Liver (tissue), 9 donors: ENCODE data around the gene SKAP1. TPM values are rescaled to one million over a fixed set of nuclear protein-coding genes. Genes with fewer than 3 reads are reported as not detected.

Source experiments
- DNase-seq: peaks from one replicate; pipeline ENCODE4 v3.0.0-alpha.2; 2017; ENCODE audit warnings: low spot score
- H3K27ac ChIP-seq, 2 donors: one replicate each; pipeline ENCODE4 v1.7.0; 2013; ENCODE audit warnings: inconsistent platforms in 2 of 2, low read length in 2 of 2, control low read depth in 1 of 2, low read depth in 1 of 2, mild to moderate bottlenecking in 1 of 2
- H3K27me3 ChIP-seq, 4 donors: one replicate each; pipeline versions ENCODE4 v1.6.1 to v1.7.0; 2013; ENCODE audit warnings: low read length in 3 of 4, inconsistent platforms in 1 of 4, mild to moderate bottlenecking in 1 of 4, moderate library complexity in 1 of 4; ENCODE audit not compliant: control insufficient read depth in 4 of 4, insufficient read depth in 4 of 4
- H3K36me3 ChIP-seq, 4 donors: one replicate each; pipeline versions ENCODE4 v1.6.1 to v1.7.0; 2013; ENCODE audit warnings: low read length in 3 of 4, mild to moderate bottlenecking in 3 of 4, low read depth in 1 of 4, moderate library complexity in 1 of 4; ENCODE audit not compliant: control insufficient read depth in 4 of 4, insufficient read depth in 3 of 4
- H3K4me1 ChIP-seq, 4 donors: one replicate each; pipeline versions ENCODE4 v1.6.1 to v1.7.0; 2013; ENCODE audit warnings: low read length in 3 of 4, mild to moderate bottlenecking in 3 of 4, moderate library complexity in 1 of 4; ENCODE audit not compliant: control insufficient read depth in 4 of 4, insufficient read depth in 4 of 4
- H3K4me3 ChIP-seq, 3 donors: one replicate each; pipeline versions ENCODE4 v1.6.1 to v1.7.0; 2013; ENCODE audit warnings: low read length in 3 of 3, control low read depth in 1 of 3, low read depth in 1 of 3, mild to moderate bottlenecking in 1 of 3
- H3K9ac ChIP-seq, 2 donors: one replicate each; pipeline ENCODE4 v1.7.0; 2013; ENCODE audit warnings: low read length in 2 of 2, mild to moderate bottlenecking in 2 of 2, moderate library complexity in 2 of 2, control low read depth in 1 of 2, low read depth in 1 of 2
- H3K9me3 ChIP-seq, 4 donors: one replicate each; pipeline versions ENCODE4 v1.6.1 to v1.7.0; 2013; ENCODE audit warnings: low read length in 3 of 4; ENCODE audit not compliant: control insufficient read depth in 4 of 4
- EGR1 ChIP-seq, 2 donors: IDR thresholded peaks; 2 replicates each; pipeline ENCODE4 v1.6.1; 2016 to 2018; ENCODE audit warnings: antibody characterized with exemption in 2 of 2, low read depth in 2 of 2
- FOXA1 ChIP-seq: IDR thresholded peaks from 2 replicates; pipeline ENCODE4 v1.6.1; 2016; ENCODE audit warnings: antibody characterized with exemption
- FOXA2 ChIP-seq: IDR thresholded peaks from 2 replicates; pipeline ENCODE4 v1.6.1; 2016; ENCODE audit warnings: antibody characterized with exemption
- GABPA ChIP-seq, 2 donors: IDR thresholded peaks in 1 of 2; conservative IDR thresholded peaks in 1 of 2; 2 replicates each; pipeline ENCODE4 v1.6.1; 2016; ENCODE audit warnings: antibody characterized with exemption in 2 of 2, mild to moderate bottlenecking in 1 of 2, moderate library complexity in 1 of 2
- HNF4A ChIP-seq, 2 donors: conservative IDR thresholded peaks; 2 replicates each; pipeline ENCODE4 v1.6.1; 2016; ENCODE audit warnings: antibody characterized with exemption in 2 of 2, mild to moderate bottlenecking in 2 of 2
- HNF4G ChIP-seq: IDR thresholded peaks from 2 replicates; pipeline ENCODE4 v1.6.1; 2016; ENCODE audit warnings: antibody characterized with exemption
- JUND ChIP-seq, 2 donors: IDR thresholded peaks; 2 replicates each; pipeline ENCODE4 v1.6.1; 2016; ENCODE audit warnings: antibody characterized with exemption in 2 of 2
- NR2F2 ChIP-seq: IDR thresholded peaks from 2 replicates; pipeline ENCODE4 v1.6.1; 2016; ENCODE audit warnings: antibody characterized with exemption
- RAD21 ChIP-seq, 2 donors: IDR thresholded peaks; 2 replicates each; pipeline ENCODE4 v1.6.1; 2016; ENCODE audit warnings: antibody characterized with exemption in 2 of 2, mild to moderate bottlenecking in 2 of 2
- RXRA ChIP-seq, 2 donors: IDR thresholded peaks; 2 replicates each; pipeline ENCODE4 v1.6.1; 2017 to 2018; ENCODE audit warnings: antibody characterized with exemption in 2 of 2, mild to moderate bottlenecking in 1 of 2
- SP1 ChIP-seq: IDR thresholded peaks from 2 replicates; pipeline ENCODE4 v1.6.1; 2018; ENCODE audit warnings: antibody characterized with exemption, mild to moderate bottlenecking
- TAF1 ChIP-seq: conservative IDR thresholded peaks from 2 replicates; pipeline ENCODE4 v1.6.1; 2016; ENCODE audit warnings: antibody characterized with exemption, mild to moderate bottlenecking
- YY1 ChIP-seq: IDR thresholded peaks from 2 replicates; pipeline ENCODE4 v1.6.1; 2016; ENCODE audit warnings: antibody characterized with exemption, mild to moderate bottlenecking
- WGBS: extraction: QIAGEN DNeasy Blood & Tissue Kit; methylation state at CpG from one replicate; pipeline ENCODE4 v1.1.7; 2013; 5-methylcytosine and 5-hydroxymethylcytosine counted together
- polyA plus RNA-seq, 2 donors: library from polyadenylated mRNA; stranded (reverse) in 1 of 2; unstranded in 1 of 2; fragments of 200-250 nt in 1 of 2; fragments of >200 nt in 1 of 2; fragmentation: Nextera tagmentation in 1 of 2; extraction: Ambion mirVana in 1 of 2; gene quantifications; one replicate each; pipeline versions ENCODE4 v1.2.1 to v1.2.3, GENCODE V29; 2013 to 2015
- total RNA-seq, 2 donors: library from RNA; depleted of rRNA; stranded (reverse); fragments of >200 nt; gene quantifications; one replicate each; pipeline ENCODE4 v1.2.3, GENCODE V29; 2014
- TF ChIP-seq, protein P1 (sequence below): IDR thresholded peaks from 2 replicates; pipeline ENCODE4 v1.6.1; 2016; ENCODE audit warnings: antibody characterized with exemption
- TF ChIP-seq, protein P2 (sequence below): fragments of 150-350 bp; IDR thresholded peaks from 2 replicates; pipeline ENCODE4 v1.5.1; 2017; ENCODE audit warnings: improper control_type of control experiment, low read depth, low read length; ENCODE audit not compliant: missing input control
- TF ChIP-seq, protein P3 (sequence below): IDR thresholded peaks from 2 replicates; pipeline ENCODE4 v1.6.1; 2016; ENCODE audit warnings: antibody characterized with exemption
- TF ChIP-seq, protein P4 (sequence below): IDR thresholded peaks from 2 replicates; pipeline ENCODE4 v1.6.1; 2016; ENCODE audit warnings: antibody characterized with exemption, mild to moderate bottlenecking
- TF ChIP-seq, protein P5 (sequence below): IDR thresholded peaks from 2 replicates; pipeline ENCODE4 v1.6.1; 2016; ENCODE audit warnings: antibody characterized with exemption
- donor health status: healthy.
- donor health status: healthy.
- donor health status: healthy.
- donor health status: healthy.
- donor health status: healthy.

Gene SKAP1
- total and polyA plus RNA-seq, 4 donors, result 2.5 to 20.8 (median 11.3) TPM

DNA sequence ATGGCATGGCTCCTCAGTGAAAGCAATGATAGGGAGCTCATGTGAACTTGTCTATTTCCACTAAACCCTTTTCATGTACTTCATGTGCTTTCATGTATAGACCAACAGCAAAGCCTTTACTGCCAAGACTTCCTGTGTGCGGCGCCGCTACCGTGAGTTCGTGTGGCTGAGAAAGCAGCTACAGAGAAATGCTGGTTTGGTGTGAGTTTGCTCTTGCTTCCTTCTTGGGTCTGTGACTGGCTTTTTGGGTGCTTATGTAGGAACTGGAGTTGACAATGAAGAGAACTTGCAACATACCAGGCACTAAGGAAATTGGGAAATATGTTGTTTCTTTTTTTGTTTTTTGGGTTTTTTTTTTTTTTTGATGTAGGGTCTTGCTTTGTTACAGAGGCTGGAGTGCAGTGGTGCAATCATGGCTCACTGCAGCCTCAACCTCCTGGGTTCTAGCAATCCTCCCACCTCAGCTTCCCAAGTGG, 316.8 kb downstream of the SKAP1 start:
- no peak for DNase-seq
- Histone ChIP-seq H3K27me3 (no peaks in the 10 kb centered on the region), H3K4me1 (peaks cover 0 to 10% (median 6%) of the 10 kb centered on the region in 4 donors), H3K9ac (no peak overlapping the region), H3K36me3 (peaks cover 5 to 16% (median 9%) of the 10 kb centered on the region in 4 donors), H3K27ac (no peak overlapping the region), H3K4me3 (no peak overlapping the region), H3K9me3 (no peaks in the 10 kb centered on the region)
- TF ChIP-seq SP1 (no peak), YY1 (no peak), TAF1 (no peak), GABPA (IDR thresholded peaks at IDR 0.05 in 1 of 2, conservative IDR thresholded peaks at IDR 0.05 in 1 of 2) (no peak), HNF4A (conservative IDR thresholded peaks at IDR 0.05) (no peak), NR2F2 (no peak), HNF4G (no peak), FOXA1 (no peak), EGR1 (IDR thresholded peaks at IDR 0.05; ENCODE audit: low read depth in 2 of 2) (no peak), RXRA (IDR thresholded peaks at IDR 0.05) (no peak), FOXA2 (no peak), RAD21 (IDR thresholded peaks at IDR 0.05) (no peak)
- TF ChIP-seq, protein P1, sequence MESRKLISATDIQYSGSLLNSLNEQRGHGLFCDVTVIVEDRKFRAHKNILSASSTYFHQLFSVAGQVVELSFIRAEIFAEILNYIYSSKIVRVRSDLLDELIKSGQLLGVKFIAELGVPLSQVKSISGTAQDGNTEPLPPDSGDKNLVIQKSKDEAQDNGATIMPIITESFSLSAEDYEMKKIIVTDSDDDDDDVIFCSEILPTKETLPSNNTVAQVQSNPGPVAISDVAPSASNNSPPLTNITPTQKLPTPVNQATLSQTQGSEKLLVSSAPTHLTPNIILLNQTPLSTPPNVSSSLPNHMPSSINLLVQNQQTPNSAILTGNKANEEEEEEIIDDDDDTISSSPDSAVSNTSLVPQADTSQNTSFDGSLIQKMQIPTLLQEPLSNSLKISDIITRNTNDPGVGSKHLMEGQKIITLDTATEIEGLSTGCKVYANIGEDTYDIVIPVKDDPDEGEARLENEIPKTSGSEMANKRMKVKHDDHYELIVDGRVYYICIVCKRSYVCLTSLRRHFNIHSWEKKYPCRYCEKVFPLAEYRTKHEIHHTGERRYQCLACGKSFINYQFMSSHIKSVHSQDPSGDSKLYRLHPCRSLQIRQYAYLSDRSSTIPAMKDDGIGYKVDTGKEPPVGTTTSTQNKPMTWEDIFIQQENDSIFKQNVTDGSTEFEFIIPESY, result no peak
- TF ChIP-seq, protein P2, sequence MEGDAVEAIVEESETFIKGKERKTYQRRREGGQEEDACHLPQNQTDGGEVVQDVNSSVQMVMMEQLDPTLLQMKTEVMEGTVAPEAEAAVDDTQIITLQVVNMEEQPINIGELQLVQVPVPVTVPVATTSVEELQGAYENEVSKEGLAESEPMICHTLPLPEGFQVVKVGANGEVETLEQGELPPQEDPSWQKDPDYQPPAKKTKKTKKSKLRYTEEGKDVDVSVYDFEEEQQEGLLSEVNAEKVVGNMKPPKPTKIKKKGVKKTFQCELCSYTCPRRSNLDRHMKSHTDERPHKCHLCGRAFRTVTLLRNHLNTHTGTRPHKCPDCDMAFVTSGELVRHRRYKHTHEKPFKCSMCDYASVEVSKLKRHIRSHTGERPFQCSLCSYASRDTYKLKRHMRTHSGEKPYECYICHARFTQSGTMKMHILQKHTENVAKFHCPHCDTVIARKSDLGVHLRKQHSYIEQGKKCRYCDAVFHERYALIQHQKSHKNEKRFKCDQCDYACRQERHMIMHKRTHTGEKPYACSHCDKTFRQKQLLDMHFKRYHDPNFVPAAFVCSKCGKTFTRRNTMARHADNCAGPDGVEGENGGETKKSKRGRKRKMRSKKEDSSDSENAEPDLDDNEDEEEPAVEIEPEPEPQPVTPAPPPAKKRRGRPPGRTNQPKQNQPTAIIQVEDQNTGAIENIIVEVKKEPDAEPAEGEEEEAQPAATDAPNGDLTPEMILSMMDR, result no peak
- TF ChIP-seq, protein P3, sequence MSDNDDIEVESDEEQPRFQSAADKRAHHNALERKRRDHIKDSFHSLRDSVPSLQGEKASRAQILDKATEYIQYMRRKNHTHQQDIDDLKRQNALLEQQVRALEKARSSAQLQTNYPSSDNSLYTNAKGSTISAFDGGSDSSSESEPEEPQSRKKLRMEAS, result no peak
- TF ChIP-seq, protein P4, sequence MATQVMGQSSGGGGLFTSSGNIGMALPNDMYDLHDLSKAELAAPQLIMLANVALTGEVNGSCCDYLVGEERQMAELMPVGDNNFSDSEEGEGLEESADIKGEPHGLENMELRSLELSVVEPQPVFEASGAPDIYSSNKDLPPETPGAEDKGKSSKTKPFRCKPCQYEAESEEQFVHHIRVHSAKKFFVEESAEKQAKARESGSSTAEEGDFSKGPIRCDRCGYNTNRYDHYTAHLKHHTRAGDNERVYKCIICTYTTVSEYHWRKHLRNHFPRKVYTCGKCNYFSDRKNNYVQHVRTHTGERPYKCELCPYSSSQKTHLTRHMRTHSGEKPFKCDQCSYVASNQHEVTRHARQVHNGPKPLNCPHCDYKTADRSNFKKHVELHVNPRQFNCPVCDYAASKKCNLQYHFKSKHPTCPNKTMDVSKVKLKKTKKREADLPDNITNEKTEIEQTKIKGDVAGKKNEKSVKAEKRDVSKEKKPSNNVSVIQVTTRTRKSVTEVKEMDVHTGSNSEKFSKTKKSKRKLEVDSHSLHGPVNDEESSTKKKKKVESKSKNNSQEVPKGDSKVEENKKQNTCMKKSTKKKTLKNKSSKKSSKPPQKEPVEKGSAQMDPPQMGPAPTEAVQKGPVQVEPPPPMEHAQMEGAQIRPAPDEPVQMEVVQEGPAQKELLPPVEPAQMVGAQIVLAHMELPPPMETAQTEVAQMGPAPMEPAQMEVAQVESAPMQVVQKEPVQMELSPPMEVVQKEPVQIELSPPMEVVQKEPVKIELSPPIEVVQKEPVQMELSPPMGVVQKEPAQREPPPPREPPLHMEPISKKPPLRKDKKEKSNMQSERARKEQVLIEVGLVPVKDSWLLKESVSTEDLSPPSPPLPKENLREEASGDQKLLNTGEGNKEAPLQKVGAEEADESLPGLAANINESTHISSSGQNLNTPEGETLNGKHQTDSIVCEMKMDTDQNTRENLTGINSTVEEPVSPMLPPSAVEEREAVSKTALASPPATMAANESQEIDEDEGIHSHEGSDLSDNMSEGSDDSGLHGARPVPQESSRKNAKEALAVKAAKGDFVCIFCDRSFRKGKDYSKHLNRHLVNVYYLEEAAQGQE, result no peak
- TF ChIP-seq, protein P5, sequence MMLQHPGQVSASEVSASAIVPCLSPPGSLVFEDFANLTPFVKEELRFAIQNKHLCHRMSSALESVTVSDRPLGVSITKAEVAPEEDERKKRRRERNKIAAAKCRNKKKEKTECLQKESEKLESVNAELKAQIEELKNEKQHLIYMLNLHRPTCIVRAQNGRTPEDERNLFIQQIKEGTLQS, result no peak
- WGBS, result 86% methylated on average over 5 of the region's 5 CpGs

DNA sequence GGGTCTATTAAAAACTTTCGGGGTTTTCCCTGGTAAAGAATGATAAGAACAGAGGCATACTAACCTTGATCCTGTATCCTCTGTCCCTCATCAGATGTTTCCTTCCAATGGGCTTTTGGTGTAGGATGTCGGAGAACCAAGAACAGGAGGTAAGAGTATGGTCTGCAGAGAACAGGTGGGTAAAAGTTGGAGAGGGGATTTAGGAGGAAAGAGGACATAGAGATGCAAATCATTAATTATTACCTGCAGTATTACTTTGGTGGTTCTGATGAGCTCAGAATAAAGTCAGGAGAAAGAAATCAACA, 318.1 kb downstream of the SKAP1 start:
- Histone ChIP-seq H3K4me3 (no peak overlapping the region), H3K27me3 (no peaks in the 10 kb centered on the region), H3K4me1 (peaks cover 0 to 17% (median 11%) of the 10 kb centered on the region in 4 donors), H3K36me3 (peaks cover 0 to 11% (median 7%) of the 10 kb centered on the region in 4 donors), H3K9ac (no peak overlapping the region), H3K9me3 (no peaks in the 10 kb centered on the region), H3K27ac (no peak overlapping the region)
- 89% methylated on average over 2 of the region's 2 CpGs for WGBS
- TF ChIP-seq FOXA1 (no peak), SP1 (no peak), RXRA (IDR thresholded peaks at IDR 0.05) (no peak), JUND (IDR thresholded peaks at IDR 0.05) (no peak), TAF1 (no peak), RAD21 (IDR thresholded peaks at IDR 0.05) (no peak), YY1 (no peak), EGR1 (IDR thresholded peaks at IDR 0.05; ENCODE audit: low read depth in 2 of 2) (no peak), NR2F2 (no peak)
- TF ChIP-seq, protein P2, result no peak
- TF ChIP-seq, protein P5, result no peak
- DNase-seq, result no peak
